ENCODE results near the gene LIN28B.

LIN28B gene

DNA sequence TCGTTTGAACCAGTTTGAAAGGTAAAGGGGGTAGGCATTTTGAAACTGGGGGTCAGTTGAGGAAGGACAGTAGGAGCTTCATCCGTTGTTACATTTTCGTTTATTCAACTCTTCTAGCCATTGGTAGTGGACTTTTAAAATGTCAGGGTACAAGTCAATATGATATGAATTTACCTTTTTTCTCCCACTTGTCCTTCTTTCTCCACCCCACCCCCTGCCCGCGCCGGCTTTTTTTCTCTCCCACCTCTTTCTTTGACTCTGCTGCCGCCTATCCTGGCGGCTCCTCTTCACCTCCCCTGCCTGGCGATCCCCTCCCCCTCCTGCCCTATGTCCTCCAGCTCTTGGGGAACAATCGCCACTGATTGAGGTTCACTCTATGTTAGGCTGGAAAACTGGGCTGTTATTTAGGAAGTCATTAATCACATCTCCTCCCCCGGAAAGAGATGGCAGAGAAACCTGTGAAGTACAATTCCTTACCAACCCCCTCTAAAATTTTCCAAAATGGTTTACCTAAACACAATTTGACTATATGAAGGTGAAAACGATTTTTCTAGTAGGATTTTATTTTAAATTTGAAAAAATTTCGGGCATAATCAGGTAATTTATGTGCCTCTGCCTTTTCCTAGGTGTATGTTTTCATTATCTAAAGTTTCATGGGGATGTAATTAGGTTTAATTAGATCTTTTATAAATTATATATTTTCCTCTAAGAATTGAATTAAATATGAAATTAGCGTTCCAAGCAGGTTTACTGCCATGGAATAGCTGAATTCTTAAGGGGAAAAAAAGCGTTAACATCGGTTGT lies 778 bp upstream of the LIN28B start (continued):
- 0 out of 2 replicates have a peak, but pooled peaks have one; percentile 5 for TF ChIP-seq ZNF501 (tag by site-specific recombination; IDR thresholded peaks at IDR 0.05)
- no peak for TF ChIP-seq ZNF223 (tag by site-specific recombination; IDR thresholded peaks at IDR 0.05)
- TF ChIP-seq ZSCAN23 (tag by site-specific recombination; IDR thresholded peaks at IDR 0.05), result no peak
- TF ChIP-seq, protein P1, sequence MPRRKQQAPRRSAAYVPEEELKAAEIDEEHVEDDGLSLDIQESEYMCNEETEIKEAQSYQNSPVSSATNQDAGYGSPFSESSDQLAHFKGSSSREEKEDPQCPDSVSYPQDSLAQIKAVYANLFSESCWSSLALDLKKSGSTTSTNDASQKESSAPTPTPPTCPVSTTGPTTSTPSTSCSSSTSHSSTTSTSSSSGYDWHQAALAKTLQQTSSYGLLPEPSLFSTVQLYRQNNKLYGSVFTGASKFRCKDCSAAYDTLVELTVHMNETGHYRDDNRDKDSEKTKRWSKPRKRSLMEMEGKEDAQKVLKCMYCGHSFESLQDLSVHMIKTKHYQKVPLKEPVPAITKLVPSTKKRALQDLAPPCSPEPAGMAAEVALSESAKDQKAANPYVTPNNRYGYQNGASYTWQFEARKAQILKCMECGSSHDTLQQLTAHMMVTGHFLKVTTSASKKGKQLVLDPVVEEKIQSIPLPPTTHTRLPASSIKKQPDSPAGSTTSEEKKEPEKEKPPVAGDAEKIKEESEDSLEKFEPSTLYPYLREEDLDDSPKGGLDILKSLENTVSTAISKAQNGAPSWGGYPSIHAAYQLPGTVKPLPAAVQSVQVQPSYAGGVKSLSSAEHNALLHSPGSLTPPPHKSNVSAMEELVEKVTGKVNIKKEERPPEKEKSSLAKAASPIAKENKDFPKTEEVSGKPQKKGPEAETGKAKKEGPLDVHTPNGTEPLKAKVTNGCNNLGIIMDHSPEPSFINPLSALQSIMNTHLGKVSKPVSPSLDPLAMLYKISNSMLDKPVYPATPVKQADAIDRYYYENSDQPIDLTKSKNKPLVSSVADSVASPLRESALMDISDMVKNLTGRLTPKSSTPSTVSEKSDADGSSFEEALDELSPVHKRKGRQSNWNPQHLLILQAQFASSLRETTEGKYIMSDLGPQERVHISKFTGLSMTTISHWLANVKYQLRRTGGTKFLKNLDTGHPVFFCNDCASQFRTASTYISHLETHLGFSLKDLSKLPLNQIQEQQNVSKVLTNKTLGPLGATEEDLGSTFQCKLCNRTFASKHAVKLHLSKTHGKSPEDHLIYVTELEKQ (tag by site-specific recombination; IDR thresholded peaks at IDR 0.05; ENCODE audit: borderline replicate concordance), result 0 out of 2 replicates have a peak, but pooled peaks have one; percentile 13
- TF ChIP-seq ZNF510 (tag by site-specific recombination; IDR thresholded peaks at IDR 0.05; ENCODE audit: insufficient replicate concordance), result no peak
- TF ChIP-seq ZNF830 (tag by site-specific recombination; IDR thresholded peaks at IDR 0.05; ENCODE audit: low read depth), result no peak
- peak; percentile 41; the same call in 1 of the 2 replicates for TF ChIP-seq WT1 (tag by site-specific recombination; IDR thresholded peaks at IDR 0.05)
- TF ChIP-seq, protein P2, sequence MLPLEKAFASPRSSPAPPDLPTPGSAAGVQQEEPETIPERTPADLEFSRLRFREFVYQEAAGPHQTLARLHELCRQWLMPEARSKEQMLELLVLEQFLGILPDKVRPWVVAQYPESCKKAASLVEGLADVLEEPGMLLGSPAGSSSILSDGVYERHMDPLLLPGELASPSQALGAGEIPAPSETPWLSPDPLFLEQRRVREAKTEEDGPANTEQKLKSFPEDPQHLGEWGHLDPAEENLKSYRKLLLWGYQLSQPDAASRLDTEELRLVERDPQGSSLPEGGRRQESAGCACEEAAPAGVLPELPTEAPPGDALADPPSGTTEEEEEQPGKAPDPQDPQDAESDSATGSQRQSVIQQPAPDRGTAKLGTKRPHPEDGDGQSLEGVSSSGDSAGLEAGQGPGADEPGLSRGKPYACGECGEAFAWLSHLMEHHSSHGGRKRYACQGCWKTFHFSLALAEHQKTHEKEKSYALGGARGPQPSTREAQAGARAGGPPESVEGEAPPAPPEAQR (tag by site-specific recombination; IDR thresholded peaks at IDR 0.05), result no peak
- TF ChIP-seq OSR2 (tag by site-specific recombination; IDR thresholded peaks at IDR 0.05), result 0 out of 2 replicates have a peak, but pooled peaks have one; percentile 9
- TF ChIP-seq ZNF768 (tag by site-specific recombination; IDR thresholded peaks at IDR 0.05), result no peak
- TF ChIP-seq ZNF202 (tag by site-specific recombination; IDR thresholded peaks at IDR 0.05; ENCODE audit: borderline replicate concordance), result no peak
- TF ChIP-seq KLF16 (tag by site-specific recombination; IDR thresholded peaks at IDR 0.05), result peak; percentile 45; the same call in 1 of the 2 replicates
- peak; percentile 54 for TF ChIP-seq ZBTB17 (tag by site-specific recombination; IDR thresholded peaks at IDR 0.05)
- no peak for TF ChIP-seq ZNF548 (tag by site-specific recombination; IDR thresholded peaks at IDR 0.05)
- no peak for TF ChIP-seq MEIS1 (CRISPR knock-in tag; IDR thresholded peaks at IDR 0.05; ENCODE audit: borderline replicate concordance)
- TF ChIP-seq SP2 (tag by site-specific recombination; IDR thresholded peaks at IDR 0.05), result peak; percentile 56
- no peak for TF ChIP-seq ZNF558 (tag by site-specific recombination; IDR thresholded peaks at IDR 0.05)
- peak; percentile 48; the same call in 1 of the 2 replicates for TF ChIP-seq PRDM1 (tag by site-specific recombination; IDR thresholded peaks at IDR 0.05)
- no peak for TF ChIP-seq ZBTB21 (tag by site-specific recombination; IDR thresholded peaks at IDR 0.05)
- TF ChIP-seq ZNF174 (tag by site-specific recombination; IDR thresholded peaks at IDR 0.05), result no peak
- TF ChIP-seq GLIS2 (tag by site-specific recombination; IDR thresholded peaks at IDR 0.05), result no peak
- TF ChIP-seq ZNF394 (tag by site-specific recombination; IDR thresholded peaks at IDR 0.05; ENCODE audit: borderline replicate concordance), result no peak
- TF ChIP-seq KLF8 (tag by site-specific recombination; IDR thresholded peaks at IDR 0.05), result no peak
- 0 out of 2 replicates have a peak, but pooled peaks have one; percentile 32 for TF ChIP-seq MYNN (tag by site-specific recombination; IDR thresholded peaks at IDR 0.05; ENCODE audit: borderline replicate concordance)
- TF ChIP-seq, protein P3, sequence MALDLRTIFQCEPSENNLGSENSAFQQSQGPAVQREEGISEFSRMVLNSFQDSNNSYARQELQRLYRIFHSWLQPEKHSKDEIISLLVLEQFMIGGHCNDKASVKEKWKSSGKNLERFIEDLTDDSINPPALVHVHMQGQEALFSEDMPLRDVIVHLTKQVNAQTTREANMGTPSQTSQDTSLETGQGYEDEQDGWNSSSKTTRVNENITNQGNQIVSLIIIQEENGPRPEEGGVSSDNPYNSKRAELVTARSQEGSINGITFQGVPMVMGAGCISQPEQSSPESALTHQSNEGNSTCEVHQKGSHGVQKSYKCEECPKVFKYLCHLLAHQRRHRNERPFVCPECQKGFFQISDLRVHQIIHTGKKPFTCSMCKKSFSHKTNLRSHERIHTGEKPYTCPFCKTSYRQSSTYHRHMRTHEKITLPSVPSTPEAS (tag by site-specific recombination; IDR thresholded peaks at IDR 0.05), result no peak
- TF ChIP-seq, protein P4, sequence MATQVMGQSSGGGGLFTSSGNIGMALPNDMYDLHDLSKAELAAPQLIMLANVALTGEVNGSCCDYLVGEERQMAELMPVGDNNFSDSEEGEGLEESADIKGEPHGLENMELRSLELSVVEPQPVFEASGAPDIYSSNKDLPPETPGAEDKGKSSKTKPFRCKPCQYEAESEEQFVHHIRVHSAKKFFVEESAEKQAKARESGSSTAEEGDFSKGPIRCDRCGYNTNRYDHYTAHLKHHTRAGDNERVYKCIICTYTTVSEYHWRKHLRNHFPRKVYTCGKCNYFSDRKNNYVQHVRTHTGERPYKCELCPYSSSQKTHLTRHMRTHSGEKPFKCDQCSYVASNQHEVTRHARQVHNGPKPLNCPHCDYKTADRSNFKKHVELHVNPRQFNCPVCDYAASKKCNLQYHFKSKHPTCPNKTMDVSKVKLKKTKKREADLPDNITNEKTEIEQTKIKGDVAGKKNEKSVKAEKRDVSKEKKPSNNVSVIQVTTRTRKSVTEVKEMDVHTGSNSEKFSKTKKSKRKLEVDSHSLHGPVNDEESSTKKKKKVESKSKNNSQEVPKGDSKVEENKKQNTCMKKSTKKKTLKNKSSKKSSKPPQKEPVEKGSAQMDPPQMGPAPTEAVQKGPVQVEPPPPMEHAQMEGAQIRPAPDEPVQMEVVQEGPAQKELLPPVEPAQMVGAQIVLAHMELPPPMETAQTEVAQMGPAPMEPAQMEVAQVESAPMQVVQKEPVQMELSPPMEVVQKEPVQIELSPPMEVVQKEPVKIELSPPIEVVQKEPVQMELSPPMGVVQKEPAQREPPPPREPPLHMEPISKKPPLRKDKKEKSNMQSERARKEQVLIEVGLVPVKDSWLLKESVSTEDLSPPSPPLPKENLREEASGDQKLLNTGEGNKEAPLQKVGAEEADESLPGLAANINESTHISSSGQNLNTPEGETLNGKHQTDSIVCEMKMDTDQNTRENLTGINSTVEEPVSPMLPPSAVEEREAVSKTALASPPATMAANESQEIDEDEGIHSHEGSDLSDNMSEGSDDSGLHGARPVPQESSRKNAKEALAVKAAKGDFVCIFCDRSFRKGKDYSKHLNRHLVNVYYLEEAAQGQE (tag by site-specific recombination; IDR thresholded peaks at IDR 0.05), result no peak; the same call in 1 of the 2 replicates
- TF ChIP-seq, protein P5, sequence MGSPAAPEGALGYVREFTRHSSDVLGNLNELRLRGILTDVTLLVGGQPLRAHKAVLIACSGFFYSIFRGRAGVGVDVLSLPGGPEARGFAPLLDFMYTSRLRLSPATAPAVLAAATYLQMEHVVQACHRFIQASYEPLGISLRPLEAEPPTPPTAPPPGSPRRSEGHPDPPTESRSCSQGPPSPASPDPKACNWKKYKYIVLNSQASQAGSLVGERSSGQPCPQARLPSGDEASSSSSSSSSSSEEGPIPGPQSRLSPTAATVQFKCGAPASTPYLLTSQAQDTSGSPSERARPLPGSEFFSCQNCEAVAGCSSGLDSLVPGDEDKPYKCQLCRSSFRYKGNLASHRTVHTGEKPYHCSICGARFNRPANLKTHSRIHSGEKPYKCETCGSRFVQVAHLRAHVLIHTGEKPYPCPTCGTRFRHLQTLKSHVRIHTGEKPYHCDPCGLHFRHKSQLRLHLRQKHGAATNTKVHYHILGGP (tag by site-specific recombination; IDR thresholded peaks at IDR 0.05), result no peak
- no peak for TF ChIP-seq ZNF292 (tag by site-specific recombination; IDR thresholded peaks at IDR 0.05; ENCODE audit: borderline replicate concordance, low read depth)
- TF ChIP-seq ZFP69B (tag by site-specific recombination; IDR thresholded peaks at IDR 0.05), result no peak; the same call in 1 of the 2 replicates

Data from HEK293 (cell line).